CD4-positive, alpha-beta T cell (primary cell): ENCODE data around the gene SLC2A3. TPM values are rescaled to one million over a fixed set of nuclear protein-coding genes. Genes with fewer than 3 reads are reported as not detected.
"Not testable (repeated sequence)": the region's sequence is repeated elsewhere in the genome, so short reads cannot be mapped to it uniquely, and the experiment has no call there.

Experiments used
- ATAC-seq: fragments of 200-7000 bp; cut with Tn5 transposase; one replicate; pipeline ENCODE4 v1.10.0; 2022; ENCODE audit warnings: mild to moderate bottlenecking; ENCODE audit not compliant: poor library complexity
- CTCF ChIA-PET: fragments of 350-600 bp; sonication (Branson Sonifier 250); formaldehyde crosslinking; loops from one replicate; lab custom pipeline; 2021; ENCODE audit warnings: antibody characterized with exemption, inconsistent platforms; lab: Charles Lee
- POLR2A ChIA-PET: fragments of 350-600 bp; sonication (Branson Sonifier 250); formaldehyde crosslinking; loops from one replicate; lab custom pipeline; 2021; ENCODE audit warnings: antibody characterized with exemption, inconsistent platforms; lab: Charles Lee
- DNase-seq, 14 experiments: peaks; one replicate each; pipeline ENCODE4 v3.0.0-alpha.2; 2013 to 2020; ENCODE audit warnings: mixed read lengths in 2 of 14
- H3K27ac ChIP-seq, 2 donors: one replicate each; pipeline versions ENCODE4 v1.5.1 to v1.7.0; 2013; ENCODE audit warnings: low read length in 2 of 2, low read depth in 1 of 2, mild to moderate bottlenecking in 1 of 2
- H3K27me3 ChIP-seq, 2 experiments: 1 replicate in 1 of 2; 2 replicates in 1 of 2; pipeline versions ENCODE4 v1.6.1 to v1.7.0; 2013; ENCODE audit warnings: low read length in 2 of 2, control low read depth in 1 of 2, mild to moderate bottlenecking in 1 of 2, moderate library complexity in 1 of 2; ENCODE audit not compliant: insufficient read depth in 2 of 2, control insufficient read depth in 1 of 2
- H3K36me3 ChIP-seq: one replicate; pipeline ENCODE4 v1.6.1; 2013; ENCODE audit warnings: low read length, control low read depth; ENCODE audit not compliant: insufficient read depth
- H3K4me1 ChIP-seq: one replicate; pipeline ENCODE4 v1.6.1; 2013; ENCODE audit warnings: low read length, control low read depth; ENCODE audit not compliant: insufficient read depth
- H3K4me3 ChIP-seq: one replicate; pipeline ENCODE4 v1.5.1; 2013; ENCODE audit warnings: mild to moderate bottlenecking, low read length, moderate library complexity
- H3K9me3 ChIP-seq, 2 experiments: 1 replicate in 1 of 2; 2 replicates in 1 of 2; pipeline versions ENCODE4 v1.6.1 to v1.7.0; 2013; ENCODE audit warnings: low read length in 2 of 2, mild to moderate bottlenecking in 2 of 2, control low read depth in 1 of 2, moderate library complexity in 1 of 2; ENCODE audit not compliant: control insufficient read depth in 1 of 2, insufficient read depth in 1 of 2
- H3K27ac Mint-ChIP-seq: one replicate; pipeline ENCODE4 v1.8.0; 2020; ENCODE audit warnings: mixed read lengths
- H3K27me3 Mint-ChIP-seq: one replicate; pipeline ENCODE4 v1.8.0; 2021; ENCODE audit warnings: mixed read lengths
- H3K36me3 Mint-ChIP-seq: one replicate; pipeline ENCODE4 v1.8.0; 2021; ENCODE audit warnings: low read depth, mixed read lengths
- H3K4me1 Mint-ChIP-seq: one replicate; pipeline ENCODE4 v1.8.0; 2021; ENCODE audit warnings: low read depth, mixed read lengths
- H3K4me3 Mint-ChIP-seq: one replicate; pipeline ENCODE4 v1.8.0; 2020; ENCODE audit warnings: mild to moderate bottlenecking, mixed read lengths
- H3K9me3 Mint-ChIP-seq: one replicate; pipeline ENCODE4 v1.8.0; 2020; ENCODE audit warnings: mixed read lengths
- CTCF ChIP-seq: fragments of 200-600 bp; IDR thresholded peaks from one replicate; pipeline ENCODE4 v1.8.0; 2022; ENCODE audit warnings: antibody characterized with exemption, mild to moderate bottlenecking
- intact Hi-C, 2 experiments: fragments of 100-400 bp; cut with DNase I in 1 of 2; cut with micrococcal nuclease in 1 of 2; formaldehyde crosslinking; loops; one replicate each; pipeline versions ENCODE4 v1.15.1 to v1.9.0; 2023 to 2025; cut with DNase I, micrococcal nuclease
- total RNA-seq, 174 experiments: library from RNA in 2 of 174; stranded (reverse) in 2 of 174; gene quantifications; one replicate each; pipeline ENCODE4 v1.2.3 and lab custom pipeline; 2021 to 2026

The SLC2A3 gene
- total RNA-seq, 2 experiments from 2014 or later, result 929 to 939 TPM

- POLR2A ChIA-PET, result interaction anchor here (0.7 to 8.1 kb wide), 9 partner anchors 16 to 310 kb away, joined by 3 to 353 read pairs (median 6); no protein-coding TSS in a partner anchor
These were observed 1.7 kb downstream of the SLC2A3 start for GRCh38 chr12:7934091-7934888.

GRCh38 chr12:7933255-7933726 is 2.7 kb downstream of the SLC2A3 start:
- H3K4me3 Mint-ChIP-seq, result no peak overlapping the region
- H3K4me1 ChIP-seq, result peaks cover 47% of the 10 kb centered on the region
- no peaks in the 10 kb centered on the region for H3K27me3 ChIP-seq
- H3K4me1 Mint-ChIP-seq, result peaks cover 35% of the 10 kb centered on the region
- ATAC-seq (peak; percentile 70), DNase-seq (peak; percentile 53 to 94 (median 67))
- H3K27me3 Mint-ChIP-seq, result no peaks in the 10 kb centered on the region
- intact Hi-C loops, result loop anchor here (1.0 to 5.0 kb wide), 4 partner anchors 62 to 146 kb away; no protein-coding TSS in a partner anchor
- no peaks in the 10 kb centered on the region for H3K9me3 ChIP-seq
- ChIA-PET CTCF (interaction anchor here (0.9 to 7.6 kb wide), 35 partner anchors 8 to 155 kb away, joined by 3 to 175 read pairs (median 5); partner anchors contain the start of genes C3AR1 and FOXJ2), POLR2A (interaction anchor here (0.5 to 8.1 kb wide), 15 partner anchors 11 to 1025 kb away, joined by 3 to 353 read pairs (median 6); partner anchors contain the start of gene NECAP1)
- H3K36me3 ChIP-seq, result peaks cover 55% of the 10 kb centered on the region
- no peaks in the 10 kb centered on the region for H3K9me3 Mint-ChIP-seq
- TF ChIP-seq CTCF, result peak; percentile 87
- peaks cover 37% of the 10 kb centered on the region for H3K36me3 Mint-ChIP-seq
- H3K27ac ChIP-seq, result peak overlapping the region; percentile 19 to 71
- no peak overlapping the region for H3K27ac Mint-ChIP-seq
- peak overlapping the region; percentile 93 for H3K4me3 ChIP-seq

More at GRCh38 chr12:7934091-7934888, 1.7 kb downstream of the SLC2A3 start:
- peak in 2 of 14 experiments; percentile 25 to 46 for DNase-seq
- Mint-ChIP-seq H3K36me3 (peaks cover 27% of the 10 kb centered on the region), H3K4me1 (peaks cover 25% of the 10 kb centered on the region), H3K27me3 (no peaks in the 10 kb centered on the region), H3K4me3 (no peak overlapping the region), H3K9me3 (no peaks in the 10 kb centered on the region), H3K27ac (no peak overlapping the region)
- H3K9me3 ChIP-seq, result no peaks in the 10 kb centered on the region
- H3K4me3 ChIP-seq, result peak overlapping the region; percentile 93
- CTCF ChIA-PET, result interaction anchor here (1.0 to 7.6 kb wide), 13 partner anchors 26 to 147 kb away, joined by 3 to 175 read pairs (median 6); no protein-coding TSS in a partner anchor
- H3K36me3 ChIP-seq, result peaks cover 45% of the 10 kb centered on the region
- no peaks in the 10 kb centered on the region for H3K27me3 ChIP-seq
- ATAC-seq, result no peak
- intact Hi-C loops, result loop anchor here in 1 of 2 experiments (5.0 kb wide), 1 partner anchor 143 kb away; no protein-coding TSS in a partner anchor
- no peak for TF ChIP-seq CTCF
- peaks cover 39% of the 10 kb centered on the region for H3K4me1 ChIP-seq
- peak overlapping the region; percentile 71 to 82 for H3K27ac ChIP-seq

GRCh38 chr12:7932599-7933240 is 3.3 kb downstream of the SLC2A3 start:
- intact Hi-C loops, result loop anchor here (1.0 to 5.0 kb wide), 5 partner anchors 40 to 146 kb away; no protein-coding TSS in a partner anchor
- not testable (repeated sequence) for H3K4me3 Mint-ChIP-seq, H3K27me3 ChIP-seq, ATAC-seq, H3K9me3 Mint-ChIP-seq, H3K9me3 ChIP-seq, H3K27ac Mint-ChIP-seq, H3K27me3 Mint-ChIP-seq
- POLR2A ChIA-PET, result interaction anchor here (0.7 to 8.1 kb wide), 13 partner anchors 10 to 155 kb away, joined by 3 to 353 read pairs (median 6); partner anchors contain the start of gene NECAP1
- H3K4me1 ChIP-seq, result peaks cover 47% of the 10 kb centered on the region
- CTCF ChIA-PET, result interaction anchor here (0.9 to 7.6 kb wide), 36 partner anchors 8 to 156 kb away, joined by 3 to 175 read pairs (median 5); partner anchors contain the start of genes C3AR1 and FOXJ2
- peaks cover 42% of the 10 kb centered on the region for H3K36me3 Mint-ChIP-seq
- DNase-seq, result peak in 1 of 14 experiments; percentile 17
- peaks cover 34% of the 10 kb centered on the region for H3K4me1 Mint-ChIP-seq
- peaks cover 60% of the 10 kb centered on the region for H3K36me3 ChIP-seq
- H3K27ac ChIP-seq, result peak overlapping the region in 1 of 2 donors; percentile 10
- H3K4me3 ChIP-seq, result peak overlapping the region; percentile 93
